Epithelial cell of proximal tubule (primary cell): ENCODE measurements around the gene ROPN1B. TPM values are rescaled to one million over a fixed set of nuclear protein-coding genes. Genes with fewer than 3 reads are reported as not detected.

Experiments used
- DNase-seq: peaks from one replicate; pipeline ENCODE4 v3.0.0-alpha.2; 2011; ENCODE audit warnings: low read depth
- H3K4me3 ChIP-seq: 2 replicates; pipeline ENCODE4 v1.5.1; 2011; ENCODE audit warnings: low read depth, mild to moderate bottlenecking, low read length
- CTCF ChIP-seq: conservative IDR thresholded peaks from 2 replicates; pipeline ENCODE4 v1.5.1; 2012; ENCODE audit warnings: low read depth, mild to moderate bottlenecking, low read length
- total RNA-seq: library from RNA; depleted of rRNA; stranded (reverse); fragments of >200 nt; gene quantifications from 2 replicates; pipeline ENCODE4 v1.2.3, GENCODE V29; 2015

The ROPN1B gene
- total RNA-seq, 1 donor from 2014 or later: not detected

GRCh38 chr3:126026277-126026751 lies 57.3 kb downstream of the ROPN1B start:
- no peak overlapping the region for H3K4me3 ChIP-seq
- DNase-seq: no peak
- TF ChIP-seq CTCF: no peak

- no peak for DNase-seq
- no peak for TF ChIP-seq CTCF
- no peak overlapping the region for H3K4me3 ChIP-seq
Observed at GRCh38 chr3:126026761-126027160, 57.8 kb downstream of the ROPN1B start.

GRCh38 chr3:126028096-126028495 lies 59.1 kb downstream of the ROPN1B start:
- no peak overlapping the region for H3K4me3 ChIP-seq
- no peak for DNase-seq
- TF ChIP-seq CTCF: no peak

GRCh38 chr3:126029241-126029640 lies 60.3 kb downstream of the ROPN1B start:
- TF ChIP-seq CTCF: no peak
- no peak overlapping the region for H3K4me3 ChIP-seq
- no peak for DNase-seq

- H3K4me3 ChIP-seq: no peak overlapping the region
- TF ChIP-seq CTCF: no peak
- DNase-seq: no peak
Observed at GRCh38 chr3:126030455-126030854, 61.5 kb downstream of the ROPN1B start.

- TF ChIP-seq CTCF: no peak
- DNase-seq: no peak
- H3K4me3 ChIP-seq: no peak overlapping the region
Observed at GRCh38 chr3:126031981-126032471, 63.0 kb downstream of the ROPN1B start.

Other genes with a start within 250 kb of the ROPN1B start
- gene SLC41A3, start 114.9 kb downstream of the ROPN1B start, total RNA-seq: 25.5 and 41.6 TPM in 2 replicates
- gene ALDH1L1, start 211.4 kb downstream of the ROPN1B start, total RNA-seq: 0.06 and 0.29 TPM in 2 replicates